ENCODE measurements around the gene AP3S1. TPM values are rescaled to one million over a fixed set of nuclear protein-coding genes. Genes with fewer than 3 reads are reported as not detected.
A peak's percentile ranks its signal among the peaks of the same experiment; 100 is the strongest.

The AP3S1 gene
- total RNA-seq, 1 donor from 2014 or later, result 117 TPM

- DNase-seq (ENCODE audit: low read depth) (no peak), FAIRE-seq (no peak)
- Histone ChIP-seq H3K4me3 (ENCODE audit: low read depth, low read length) (no peak overlapping the region), H3K36me3 (ENCODE audit: control insufficient read depth, insufficient read depth, low read length) (no peaks in the 10 kb centered on the region), H3K27me3 (ENCODE audit: control insufficient read depth, insufficient read depth, low read length) (no peaks in the 10 kb centered on the region)
- TF ChIP-seq CTCF (IDR thresholded peaks at IDR 0.05; ENCODE audit: insufficient read depth, low read length, severe bottlenecking), result no peak
Measured at GRCh38 chr5:115829913-115830312, 11.8 kb upstream of the AP3S1 start.

DNA sequence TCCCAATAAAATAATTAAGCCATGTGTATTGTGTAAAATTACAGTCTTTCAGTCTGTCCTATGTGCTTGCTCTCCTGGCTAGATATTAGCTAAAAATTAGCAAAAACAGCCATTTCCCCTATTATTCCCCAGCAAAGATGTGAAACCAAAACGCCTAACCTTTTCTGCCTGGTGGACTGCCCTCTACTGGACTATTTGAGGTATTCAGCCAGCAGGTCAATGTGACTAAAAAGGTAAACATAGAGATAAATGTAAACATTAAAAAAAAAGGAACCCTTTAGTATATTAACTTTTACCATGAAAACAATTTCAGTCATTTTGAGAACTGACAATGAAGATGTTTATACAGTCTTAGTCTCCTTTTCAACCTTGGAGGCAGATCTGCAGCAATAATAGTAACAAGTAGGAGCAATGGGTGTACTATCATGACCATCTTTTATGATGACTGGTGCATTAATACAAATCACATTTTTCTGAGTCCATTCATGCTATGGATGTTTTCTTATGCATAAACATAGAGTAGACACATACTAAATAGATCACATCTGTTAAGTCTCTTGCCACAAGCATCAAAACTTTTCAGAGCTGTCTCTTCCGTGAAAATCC, 10.5 kb upstream of the AP3S1 start:
- peak; percentile 53 for TF ChIP-seq CTCF (IDR thresholded peaks at IDR 0.05; ENCODE audit: insufficient read depth, low read length, severe bottlenecking)
- no peaks in the 10 kb centered on the region for H3K27me3 ChIP-seq (ENCODE audit: control insufficient read depth, insufficient read depth, low read length)
- no peaks in the 10 kb centered on the region for H3K36me3 ChIP-seq (ENCODE audit: control insufficient read depth, insufficient read depth, low read length)
- no peak for FAIRE-seq
- no peak overlapping the region for H3K4me3 ChIP-seq (ENCODE audit: low read depth, low read length)
- peak; percentile 43 for DNase-seq (ENCODE audit: low read depth)

DNA sequence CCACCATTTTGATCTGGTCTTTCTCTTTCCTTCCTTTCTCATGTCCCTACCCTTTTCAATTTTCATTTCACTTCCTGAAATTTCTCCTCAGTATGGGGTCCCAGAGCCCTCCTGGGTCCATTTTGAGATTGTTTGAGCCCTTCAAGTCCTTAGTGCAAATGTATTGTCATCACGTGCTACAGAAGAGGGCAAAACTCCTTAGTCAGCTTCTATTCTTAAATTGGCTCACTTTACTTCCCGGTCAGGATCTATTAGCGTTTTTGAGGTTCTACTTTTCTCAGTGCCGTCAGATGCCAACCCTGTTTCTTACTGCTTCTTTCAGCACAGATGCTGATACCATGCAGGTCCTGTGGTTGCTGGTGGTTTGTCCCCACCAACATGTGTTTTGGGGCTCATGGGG, 6.3 kb upstream of the AP3S1 start:
- Histone ChIP-seq H3K4me3 (ENCODE audit: low read depth, low read length) (no peak overlapping the region), H3K36me3 (ENCODE audit: control insufficient read depth, insufficient read depth, low read length) (peaks cover 4% of the 10 kb centered on the region), H3K27me3 (ENCODE audit: control insufficient read depth, insufficient read depth, low read length) (no peaks in the 10 kb centered on the region)
- FAIRE-seq (no peak), DNase-seq (ENCODE audit: low read depth) (no peak)
- TF ChIP-seq CTCF (IDR thresholded peaks at IDR 0.05; ENCODE audit: insufficient read depth, low read length, severe bottlenecking), result no peak

DNA sequence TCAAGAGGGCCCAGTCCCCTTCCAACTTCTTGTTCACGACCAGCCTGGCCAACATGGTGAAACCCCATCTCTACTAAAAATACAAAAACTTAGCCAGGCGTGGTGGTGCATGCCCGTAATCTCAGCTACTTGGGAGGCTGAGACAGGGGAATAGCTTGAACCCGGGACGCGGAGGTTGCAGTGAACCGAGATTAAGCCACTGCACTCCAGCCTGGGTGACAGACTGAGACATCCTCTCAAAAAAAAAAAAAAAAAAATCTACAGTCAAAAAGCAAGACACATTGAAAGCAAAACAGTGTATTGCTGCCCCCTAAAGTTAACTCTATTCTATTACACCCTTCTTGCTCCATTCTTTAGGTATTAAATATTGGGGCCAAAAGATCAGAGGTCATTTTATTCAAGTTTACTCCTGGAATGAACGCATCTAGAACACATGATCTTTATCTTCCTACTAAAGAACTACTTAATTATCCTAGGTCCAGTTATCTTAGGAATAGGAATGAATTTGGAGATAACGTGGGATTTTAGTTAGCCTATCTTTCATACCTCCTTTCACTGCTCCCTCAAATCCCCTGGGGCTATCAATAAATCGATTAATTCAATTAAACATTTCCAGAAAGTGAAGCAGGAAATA, 2.7 kb upstream of the AP3S1 start:
- Histone ChIP-seq H3K4me3 (ENCODE audit: low read depth, low read length) (no peak overlapping the region), H3K27me3 (ENCODE audit: control insufficient read depth, insufficient read depth, low read length) (no peaks in the 10 kb centered on the region), H3K36me3 (ENCODE audit: control insufficient read depth, insufficient read depth, low read length) (peaks cover 4% of the 10 kb centered on the region)
- peak; percentile 43 for TF ChIP-seq CTCF (IDR thresholded peaks at IDR 0.05; ENCODE audit: insufficient read depth, low read length, severe bottlenecking)
- DNase-seq (ENCODE audit: low read depth), result peak; percentile 62
- FAIRE-seq, result no peak

DNA sequence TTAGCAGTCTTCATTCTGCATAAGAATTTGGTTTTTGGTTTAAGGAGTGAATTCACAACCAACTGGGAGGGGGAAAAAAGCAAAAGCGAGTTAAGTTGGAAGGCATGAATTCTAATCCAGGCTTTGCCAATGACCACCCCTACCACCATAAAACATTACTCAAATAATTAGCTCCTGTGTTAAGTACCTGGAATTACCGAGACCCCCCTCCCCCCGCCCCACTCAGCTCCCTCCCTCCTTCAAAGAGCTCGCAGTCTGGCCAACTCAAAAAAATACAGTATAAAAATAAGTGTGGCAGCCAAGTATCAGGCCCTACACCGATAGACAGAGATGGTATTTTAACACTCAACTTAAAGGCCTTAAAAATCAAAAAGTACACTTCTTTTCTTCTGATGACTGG, 862 bp upstream of the AP3S1 start:
- FAIRE-seq (no peak), DNase-seq (ENCODE audit: low read depth) (no peak)
- Histone ChIP-seq H3K4me3 (ENCODE audit: low read depth, low read length) (peak overlapping the region; percentile 94), H3K36me3 (ENCODE audit: control insufficient read depth, insufficient read depth, low read length) (peaks cover 4% of the 10 kb centered on the region), H3K27me3 (ENCODE audit: control insufficient read depth, insufficient read depth, low read length) (no peaks in the 10 kb centered on the region)
- TF ChIP-seq CTCF (IDR thresholded peaks at IDR 0.05; ENCODE audit: insufficient read depth, low read length, severe bottlenecking), result no peak

All from bronchial epithelial cell (primary cell).